Activated T-cell treated with anti-CD3 and anti-CD28 coated beads, Interleukin-2, amount 50 U/mL, for 1 hour (primary cell): ENCODE data around the gene MEX3A.
"Not testable (repeated sequence)": the region's sequence is repeated elsewhere in the genome, so short reads cannot be mapped to it uniquely, and the experiment has no call there.

Experiments used
- DNase-seq: peaks from one replicate; pipeline ENCODE4 v3.0.0-alpha.2; 2020

The MEX3A gene

DNA sequence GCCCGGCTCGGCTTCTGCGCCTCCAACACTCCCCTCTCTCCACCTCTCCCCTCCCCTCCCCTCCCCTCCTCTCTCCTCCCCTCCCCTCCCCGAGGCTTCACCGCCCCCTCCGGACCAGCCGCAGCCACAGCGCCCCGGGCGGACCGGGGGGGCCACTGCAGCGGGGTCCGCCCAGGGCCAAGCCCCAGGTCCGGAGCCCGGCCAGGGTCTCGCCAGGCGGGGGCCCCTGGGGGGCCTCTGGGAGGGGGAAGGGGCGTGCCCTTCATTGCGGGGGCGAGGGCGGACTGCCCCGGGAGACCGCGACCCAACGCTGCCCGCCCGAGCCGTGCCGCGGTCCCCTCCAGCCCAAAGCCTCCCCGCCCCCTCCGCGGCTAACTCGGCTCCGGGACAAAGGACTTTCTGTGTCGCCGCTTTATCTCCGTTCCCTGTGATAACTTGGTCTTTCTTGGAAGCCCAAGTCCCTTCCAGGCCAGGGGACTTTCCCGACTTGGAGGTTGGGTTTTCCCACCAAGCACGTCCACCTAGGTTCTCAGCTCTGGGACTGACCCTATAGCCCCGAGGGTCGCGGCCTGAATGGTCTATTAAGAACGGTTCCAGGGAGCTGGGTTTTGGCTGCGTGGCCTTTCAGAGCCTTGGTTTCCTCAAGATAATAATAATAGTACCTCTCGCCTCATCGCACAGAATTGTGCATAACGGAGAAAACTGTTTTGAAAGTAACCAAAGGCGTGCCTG is 28.3 kb downstream of the MEX3A start, which contains the start of gene UBQLN4:
TSS of gene UBQLN4 (minus strand) at position 31 of the 732 bp plus-strand sequence. CDS start 97 bp downstream, outside the sequence.
- DNase-seq: peak; percentile 84

DNA sequence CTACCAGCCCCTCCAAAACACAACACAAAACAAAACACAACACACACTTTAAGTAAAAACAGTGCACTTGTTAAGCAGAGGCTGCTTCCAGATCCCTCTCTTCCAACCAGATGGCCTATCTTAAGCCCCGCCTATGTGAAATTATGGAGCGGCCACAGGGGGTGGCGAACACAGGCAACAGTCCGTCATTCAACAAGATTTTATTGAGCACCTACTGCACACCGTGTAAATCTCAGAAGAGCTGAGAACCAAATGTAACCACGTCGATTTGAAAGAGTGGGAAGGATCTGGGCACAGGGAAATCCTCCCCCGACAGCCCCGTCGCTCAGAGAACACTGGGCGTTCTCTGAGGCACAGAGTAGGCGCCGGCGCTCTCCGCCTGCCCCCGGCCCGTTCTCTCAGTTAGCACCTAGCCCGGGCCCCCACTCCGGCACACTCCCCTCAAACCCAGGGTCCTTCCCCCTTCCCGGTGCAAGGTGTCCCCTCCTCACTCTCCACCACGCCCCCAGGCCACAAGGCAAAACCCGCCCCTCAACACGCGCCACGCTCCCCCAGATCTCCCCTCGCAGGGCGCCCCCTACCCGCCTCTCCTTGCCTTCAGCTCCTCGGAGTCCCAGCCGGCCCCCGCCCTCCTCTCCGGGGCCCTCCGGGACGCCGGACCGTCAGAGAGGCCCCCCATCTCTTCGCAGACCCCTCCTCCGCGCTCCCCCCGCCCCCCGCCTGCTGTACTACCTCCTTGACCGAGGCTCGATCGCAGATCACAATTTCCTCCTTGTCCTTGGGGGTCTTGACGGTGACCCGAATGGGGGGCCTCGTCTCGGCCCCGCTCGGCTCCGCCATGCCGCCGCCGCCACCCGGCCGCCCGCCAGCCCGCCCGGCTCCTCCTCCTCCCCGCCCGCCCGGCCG is 29.1 kb downstream of the MEX3A start:
- peak; percentile 74 for DNase-seq

DNA sequence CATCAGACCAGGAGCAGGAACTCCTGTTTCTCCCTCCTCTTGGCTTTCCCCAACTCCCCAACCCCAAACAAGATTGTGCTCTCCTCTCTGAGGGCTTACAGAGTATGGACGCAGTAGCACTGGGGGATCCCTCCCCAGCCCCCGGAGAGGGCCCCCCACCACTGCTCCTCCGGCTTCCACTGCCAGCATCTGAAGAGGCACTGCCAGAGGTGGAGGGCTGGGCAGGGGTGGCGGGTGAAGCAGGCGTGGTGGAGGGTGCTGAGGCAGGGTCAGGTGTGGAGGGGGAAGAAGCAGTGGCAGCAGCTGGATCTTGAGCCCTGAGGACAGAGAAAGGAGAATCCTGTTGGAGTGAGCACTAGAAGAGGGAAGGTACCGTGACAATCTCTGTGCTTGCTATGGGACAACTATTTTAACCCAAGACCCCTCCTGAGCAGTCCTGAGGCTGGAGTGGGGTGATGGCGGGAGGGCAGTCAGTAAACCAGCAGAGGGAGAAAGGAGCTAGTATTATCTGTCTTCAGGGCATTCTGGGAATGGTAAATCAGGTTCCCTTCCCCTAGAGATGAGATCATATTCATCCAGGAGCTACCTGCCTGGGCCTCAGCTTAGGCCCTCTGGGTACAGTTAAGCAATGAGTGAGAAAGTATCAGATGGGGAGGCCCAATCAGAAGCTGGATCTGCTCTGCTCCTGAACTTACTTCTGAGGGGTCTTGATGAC is 31.1 kb downstream of the MEX3A start:
- no peak for DNase-seq

DNA sequence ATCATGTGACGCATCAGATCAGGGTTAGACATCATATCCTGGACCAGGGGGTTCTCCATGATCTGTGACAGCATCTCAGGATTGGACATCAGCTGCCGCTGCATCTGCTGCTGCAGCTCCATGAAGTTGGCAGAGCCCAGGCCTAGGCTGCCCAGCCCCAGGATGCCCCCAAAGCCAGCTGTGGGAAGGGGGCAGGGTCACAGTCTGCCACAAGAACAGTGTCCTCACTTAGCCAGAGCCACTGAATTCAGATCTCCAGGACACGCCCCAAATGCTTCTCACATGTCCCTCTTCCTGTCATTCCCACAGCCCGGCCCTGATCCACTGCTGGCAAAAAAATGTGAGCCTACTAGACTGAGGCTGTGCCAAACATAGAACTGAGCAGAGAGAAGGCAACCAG is 31.9 kb downstream of the MEX3A start:
- no peak for DNase-seq

DNA sequence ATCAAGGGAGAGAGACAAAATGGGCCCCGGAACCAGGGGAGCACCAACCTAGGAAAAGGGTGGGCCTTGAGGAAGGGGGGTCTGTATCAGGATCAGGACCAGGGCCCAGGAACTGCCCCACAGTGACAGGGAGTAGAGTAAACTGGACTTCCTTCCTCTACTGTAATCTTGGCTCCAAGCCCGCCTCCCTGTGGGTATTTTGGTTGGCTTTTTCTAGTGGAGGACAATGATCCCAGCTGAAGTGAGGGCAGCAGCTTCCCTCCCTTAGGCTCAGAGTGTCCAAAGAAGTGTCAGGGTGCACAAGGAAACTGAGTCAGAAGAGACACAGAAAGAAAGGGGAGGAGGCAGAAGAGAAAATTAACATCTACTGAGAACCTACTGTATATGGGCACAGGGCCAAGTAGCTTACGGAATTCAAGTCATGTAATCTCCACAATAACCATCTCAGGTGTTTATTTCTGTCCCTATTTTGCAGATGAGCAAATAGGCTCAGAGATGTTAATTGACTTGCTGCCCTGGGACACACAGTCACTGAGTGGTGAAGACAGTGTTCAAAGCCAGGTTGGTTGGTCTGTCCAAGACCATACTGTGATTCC is 33.5 kb downstream of the MEX3A start:
- DNase-seq: no peak

DNA sequence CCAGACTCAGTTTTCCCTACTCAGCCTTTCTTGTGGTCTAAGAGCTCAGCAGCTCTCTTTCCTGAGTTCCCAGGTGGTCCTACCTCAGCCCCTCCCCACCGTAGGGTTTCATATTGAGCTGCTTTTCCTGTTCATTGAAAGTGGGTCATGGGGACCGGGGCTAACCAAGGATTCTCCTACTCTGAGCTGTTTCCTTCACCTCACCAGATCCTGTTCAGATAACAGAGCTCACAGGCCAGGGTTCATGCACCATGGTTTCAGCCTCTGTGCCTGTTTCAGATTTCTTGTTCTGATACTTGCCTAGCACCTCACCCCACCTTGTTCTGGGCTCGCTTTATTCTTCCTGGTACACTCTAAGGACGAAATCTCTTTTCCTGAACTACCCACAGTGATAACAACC is 37.2 kb downstream of the MEX3A start:
- no peak for DNase-seq

DNA sequence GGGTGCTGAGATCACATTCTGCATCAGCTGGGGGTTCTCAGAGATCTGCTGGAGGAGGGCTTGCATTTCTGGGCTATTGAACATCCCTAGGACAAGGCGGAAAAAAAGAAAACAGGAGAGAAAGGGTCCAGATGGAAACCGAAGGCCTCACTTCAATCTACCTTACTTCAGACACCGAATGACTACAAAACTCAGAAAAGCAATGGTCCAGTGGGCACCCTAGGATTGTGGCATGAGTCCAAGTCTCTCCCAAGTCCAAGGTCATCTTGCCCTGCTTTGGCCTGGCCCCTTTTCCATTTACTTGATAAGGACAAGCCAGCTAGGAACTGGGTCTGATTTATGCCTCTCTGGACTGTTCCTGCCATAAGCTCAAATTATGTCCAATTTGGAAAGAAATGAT is 39.4 kb downstream of the MEX3A start:
- DNase-seq: no peak

DNA sequence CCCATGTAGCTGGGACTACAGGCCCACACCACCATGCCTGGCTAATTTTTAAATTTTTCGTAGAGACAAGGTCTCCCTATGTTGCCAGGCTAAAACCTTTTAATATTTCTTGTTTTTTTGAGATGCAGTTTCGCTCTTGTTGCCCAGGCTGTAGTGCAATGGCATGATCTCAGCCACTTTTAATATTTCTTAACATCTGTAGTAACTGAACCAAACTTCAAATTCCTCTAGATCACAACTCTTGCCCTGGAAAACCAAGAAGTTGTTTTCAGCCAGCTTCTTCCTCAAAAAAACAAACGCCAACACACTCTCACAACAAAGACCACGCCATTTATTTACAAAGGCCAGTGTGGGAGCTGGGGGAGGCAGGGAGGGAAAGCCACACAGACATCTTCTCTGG is 47.3 kb downstream of the MEX3A start:
- DNase-seq: not testable (repeated sequence)

DNA sequence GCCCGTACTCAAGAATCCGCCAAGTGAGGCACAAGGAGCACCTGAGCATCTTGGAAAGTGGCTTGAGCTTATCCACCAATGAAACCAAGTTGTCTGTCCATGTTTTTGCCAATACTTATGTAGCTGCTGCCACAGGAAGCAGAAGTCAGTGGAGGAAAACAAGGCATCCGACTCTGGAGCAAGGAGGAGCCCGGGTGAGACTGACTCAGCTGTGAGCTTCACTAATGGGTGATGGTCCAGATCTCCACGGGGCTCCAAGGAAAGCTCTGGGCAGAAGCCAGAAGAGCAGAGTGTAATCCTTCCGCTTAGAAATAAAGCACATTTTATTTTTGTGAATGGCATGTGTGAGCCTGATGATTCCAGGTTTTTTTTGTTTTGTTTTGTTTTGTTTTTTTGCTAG is 49.3 kb downstream of the MEX3A start:
- no peak for DNase-seq

DNA sequence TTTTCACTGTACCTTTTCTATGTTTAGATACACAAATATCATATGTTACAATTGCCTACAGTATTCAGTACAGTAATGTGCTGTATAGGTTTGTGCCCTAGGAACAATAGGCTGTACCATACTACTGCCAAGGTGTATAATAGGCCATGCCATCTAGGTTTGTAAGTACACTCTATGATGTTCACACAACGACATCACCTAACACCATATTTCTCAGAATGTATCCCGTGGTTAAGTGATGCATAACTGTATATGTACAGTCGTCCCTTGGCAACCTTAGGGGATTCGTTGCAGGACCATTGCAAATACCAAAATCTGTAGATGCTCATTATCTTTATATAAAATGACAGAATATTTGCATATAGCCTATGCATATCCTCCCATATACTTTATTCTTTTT is 55.7 kb downstream of the MEX3A start:
- DNase-seq: no peak

DNA sequence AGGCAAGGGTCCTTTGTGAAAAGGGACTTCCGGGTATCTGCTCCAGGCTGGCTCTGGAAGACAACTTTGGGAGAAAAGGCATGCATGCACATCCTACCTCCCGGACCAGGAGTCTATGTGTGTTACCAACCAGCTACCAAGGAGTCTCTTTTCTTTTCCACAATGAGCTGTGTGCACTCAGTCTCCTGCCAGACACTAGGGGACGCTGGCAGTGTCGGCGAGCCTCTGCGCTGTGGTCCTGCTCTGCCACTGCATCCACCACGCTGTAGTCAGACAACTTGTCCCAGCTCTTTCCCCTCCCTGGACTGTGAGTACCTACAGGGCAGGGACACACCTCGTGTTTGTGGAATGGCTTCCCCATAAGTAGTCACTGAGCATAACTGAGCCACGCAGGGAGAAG is 56.4 kb downstream of the MEX3A start:
- peak; percentile 28 for DNase-seq

DNA sequence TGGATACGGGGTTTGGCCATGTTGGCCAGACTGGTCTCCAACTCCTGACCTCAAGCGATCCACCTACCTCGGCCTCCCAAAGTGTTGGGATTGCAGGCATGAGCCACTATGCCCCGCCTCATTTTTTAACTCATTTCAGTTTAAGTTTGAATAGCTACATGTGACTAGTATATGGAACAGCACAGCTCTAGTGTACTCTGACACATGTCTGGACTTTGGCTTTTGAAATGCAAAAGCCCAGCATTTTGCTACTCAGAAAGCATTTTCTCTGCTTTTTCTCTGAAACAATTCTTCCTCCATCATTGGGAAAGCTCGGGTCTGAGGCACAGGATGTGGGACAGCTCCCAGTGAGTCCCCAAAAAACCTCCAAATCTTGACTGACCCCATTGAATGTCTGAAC is 57.5 kb downstream of the MEX3A start:
- DNase-seq: no peak
